GM18909 (cell line): ENCODE results near the gene ADAMTS17.

Source experiments
- ATAC-seq: cut with Tn5 transposase; IDR thresholded peaks from one replicate; pipeline ENCODE4 v1.9.1; 2021; ENCODE audit warnings: mild to moderate bottlenecking; ENCODE audit not compliant: unreplicated experiment, poor library complexity

ADAMTS17 gene

GRCh38 chr15:99973351-99973750 lies 368.4 kb downstream of the ADAMTS17 start:
- no peak for ATAC-seq

DNA sequence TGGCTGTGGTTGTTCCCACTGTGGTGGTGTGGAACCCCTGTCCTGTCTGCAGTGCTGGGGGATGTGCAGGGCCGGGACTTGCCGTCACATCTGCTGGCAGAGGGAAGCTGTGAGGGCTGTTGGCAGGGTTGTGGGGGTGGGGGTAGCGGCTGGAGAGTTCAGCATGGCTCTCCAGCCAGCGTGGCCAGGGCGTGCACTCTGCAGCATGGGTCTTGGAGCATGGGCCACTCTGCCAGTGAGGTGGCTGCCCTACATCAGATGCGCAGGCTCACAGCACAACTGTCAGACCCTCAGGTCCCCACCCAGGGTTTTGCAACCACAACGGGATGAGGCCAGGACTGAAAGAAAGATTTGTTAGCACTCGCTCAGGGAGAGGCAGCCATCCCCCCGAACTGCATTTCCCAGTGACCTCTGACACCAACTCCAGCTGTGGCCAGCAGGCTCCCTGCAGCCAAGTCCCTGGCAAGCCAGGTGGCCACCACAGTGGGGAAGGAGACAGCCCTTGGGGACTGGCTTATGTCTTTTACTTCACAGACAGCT lies 370.8 kb downstream of the ADAMTS17 start:
- no peak for ATAC-seq

- ATAC-seq, result no peak
Observed at GRCh38 chr15:99969261-99969920, 372.4 kb downstream of the ADAMTS17 start.

DNA sequence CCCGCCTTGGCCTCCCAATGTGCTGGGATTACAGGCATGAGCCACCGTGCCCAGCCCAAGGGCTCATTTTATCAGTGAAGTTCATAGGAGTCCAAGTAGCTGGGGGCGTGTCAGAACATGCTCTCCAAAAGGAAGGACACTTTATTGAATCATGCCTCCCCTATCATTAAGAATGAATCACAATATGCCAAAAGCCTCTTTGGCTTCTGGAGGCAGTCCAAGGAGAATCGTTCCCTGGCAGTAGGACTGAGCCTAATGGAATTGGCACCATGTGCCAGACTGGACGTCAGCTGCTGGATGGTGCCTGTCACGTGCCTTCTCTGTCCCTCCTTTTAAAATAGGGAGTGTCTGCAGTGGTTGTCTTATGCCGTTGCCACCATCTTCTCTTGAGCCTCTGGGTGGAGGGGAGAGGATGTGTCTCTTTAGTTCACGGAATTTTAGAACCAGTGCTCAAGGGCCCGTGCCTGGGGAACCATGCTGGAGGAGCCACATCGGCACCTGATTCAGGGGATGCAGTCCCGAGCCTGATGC lies 373.9 kb downstream of the ADAMTS17 start:
- ATAC-seq, result no peak

DNA sequence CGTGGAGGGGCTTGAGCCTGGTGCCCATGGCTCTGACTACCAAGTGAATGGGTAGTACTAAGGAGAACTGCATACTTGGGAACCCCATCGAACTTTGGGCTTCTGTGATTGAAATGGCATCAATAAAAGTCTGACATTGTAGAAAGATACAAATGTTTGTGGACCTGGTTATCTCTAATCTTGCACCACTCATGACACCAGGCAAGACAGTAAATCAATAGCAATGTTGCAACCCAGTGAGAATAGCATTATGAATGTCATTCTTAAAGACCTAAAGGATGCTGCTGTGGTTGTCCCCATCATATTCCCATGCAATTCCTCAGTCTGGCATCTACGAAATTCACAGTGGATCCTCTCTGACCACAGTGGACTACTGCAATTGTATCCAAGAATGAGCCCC lies 375.0 kb downstream of the ADAMTS17 start:
- no peak for ATAC-seq

GRCh38 chr15:99965376-99965775 lies 376.4 kb downstream of the ADAMTS17 start:
- ATAC-seq, result no peak

DNA sequence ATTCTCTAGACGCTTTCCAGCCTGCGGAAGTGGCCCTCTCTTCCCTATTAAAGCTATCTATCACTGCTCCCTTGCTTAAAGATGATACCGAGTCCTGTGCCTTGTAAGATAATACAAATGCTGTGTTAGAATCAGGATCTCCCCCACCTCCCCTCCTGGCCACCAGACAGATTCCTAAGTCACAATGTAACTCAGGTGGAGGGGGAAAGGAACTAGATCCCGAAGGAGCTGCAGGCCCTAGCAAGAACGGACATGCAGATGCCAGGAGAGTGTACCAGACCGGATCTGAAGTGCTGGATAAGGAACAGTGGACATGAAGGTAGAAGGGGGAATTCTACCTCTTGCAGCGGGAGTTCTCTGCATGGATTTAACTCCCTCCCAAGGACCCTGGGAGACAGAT lies 377.8 kb downstream of the ADAMTS17 start:
- no peak for ATAC-seq

DNA sequence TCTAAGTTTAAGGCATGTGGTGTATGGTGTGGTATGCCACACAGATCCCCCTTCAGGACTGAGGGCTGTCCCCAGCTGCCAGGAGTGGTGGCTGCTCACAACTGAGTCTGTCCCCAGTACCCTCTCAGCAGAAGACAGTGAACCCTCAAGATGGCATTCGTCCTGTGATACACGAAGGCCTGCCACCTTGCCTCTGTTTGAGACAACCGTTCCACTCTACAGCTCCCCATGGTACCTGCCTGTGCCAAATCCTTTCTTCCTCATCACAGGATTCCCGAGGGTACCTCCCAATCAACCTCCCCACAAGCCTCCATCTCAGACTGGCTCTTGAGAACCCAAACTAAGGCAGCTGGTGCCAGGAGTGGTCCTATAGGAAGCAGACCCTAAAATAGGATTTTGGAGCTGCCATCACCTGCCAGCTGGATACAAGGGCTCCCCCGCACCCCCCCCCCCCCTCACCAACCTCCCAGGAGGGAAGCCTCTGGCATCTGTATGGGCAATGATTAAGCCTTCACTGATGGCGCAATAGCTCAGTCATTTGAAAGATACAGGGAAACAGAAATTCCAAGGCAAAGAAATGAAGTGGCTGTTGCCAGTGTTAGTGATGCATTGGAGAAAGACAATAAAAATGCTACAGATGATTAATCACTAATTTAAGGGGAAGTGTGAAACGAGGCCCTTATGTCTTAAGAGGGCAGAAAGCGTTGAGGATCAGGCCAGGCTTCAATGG lies 378.5 kb downstream of the ADAMTS17 start:
- no peak for ATAC-seq

DNA sequence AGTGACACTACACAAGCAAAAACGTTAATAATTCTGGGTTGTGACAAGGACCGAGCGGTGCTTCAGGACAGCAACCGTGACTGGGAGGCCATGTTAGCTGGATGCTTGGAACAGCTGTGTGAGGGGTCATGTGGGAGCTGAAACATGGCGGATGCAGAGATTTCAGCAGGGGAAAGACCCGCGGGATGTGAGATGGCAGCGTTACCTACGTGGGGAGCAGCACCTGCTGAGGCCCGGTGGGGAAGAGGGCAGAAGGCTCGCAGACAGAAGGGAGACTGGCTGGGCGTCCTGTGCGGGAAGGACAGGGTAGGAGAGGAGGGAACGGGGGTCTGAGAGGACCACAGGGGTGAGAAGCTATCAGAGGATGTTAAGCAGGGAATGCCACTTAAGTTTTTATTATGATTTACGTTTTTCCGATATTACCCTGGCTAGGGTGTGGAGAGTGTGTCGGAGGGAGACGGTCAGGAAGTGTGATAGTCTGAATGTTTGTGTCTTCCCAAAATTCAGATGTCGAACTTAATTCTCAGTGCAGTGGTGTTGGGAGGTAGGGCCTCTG lies 379.7 kb downstream of the ADAMTS17 start:
- ATAC-seq, result no peak

DNA sequence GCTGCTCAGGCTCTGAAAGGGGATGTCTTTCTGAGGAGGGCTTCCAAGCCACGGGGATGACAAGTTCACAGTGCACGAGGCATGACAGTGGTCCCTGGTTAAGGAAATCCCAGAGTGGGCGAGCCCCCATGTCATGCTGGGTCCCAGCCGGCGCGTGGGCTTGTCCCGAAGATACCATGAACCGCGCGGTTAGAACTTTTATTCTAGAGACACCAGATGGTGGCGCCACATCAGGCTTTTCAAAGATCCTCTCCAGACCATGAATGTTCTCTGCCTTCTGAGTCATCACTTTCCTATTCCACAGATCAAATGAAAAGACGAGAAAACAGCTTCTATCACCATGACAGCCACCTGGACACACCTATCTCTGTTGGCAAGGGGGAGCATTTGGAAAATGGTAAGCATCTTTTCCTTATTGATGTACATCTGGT lies 380.7 kb downstream of the ADAMTS17 start:
- ATAC-seq, result no peak

- no peak for ATAC-seq
Observed at GRCh38 chr15:99959326-99959725, 382.4 kb downstream of the ADAMTS17 start.

- ATAC-seq, result no peak
Observed at GRCh38 chr15:99958426-99959097, 383.2 kb downstream of the ADAMTS17 start.

GRCh38 chr15:99957642-99958013 lies 384.1 kb downstream of the ADAMTS17 start:
- ATAC-seq, result no peak

DNA sequence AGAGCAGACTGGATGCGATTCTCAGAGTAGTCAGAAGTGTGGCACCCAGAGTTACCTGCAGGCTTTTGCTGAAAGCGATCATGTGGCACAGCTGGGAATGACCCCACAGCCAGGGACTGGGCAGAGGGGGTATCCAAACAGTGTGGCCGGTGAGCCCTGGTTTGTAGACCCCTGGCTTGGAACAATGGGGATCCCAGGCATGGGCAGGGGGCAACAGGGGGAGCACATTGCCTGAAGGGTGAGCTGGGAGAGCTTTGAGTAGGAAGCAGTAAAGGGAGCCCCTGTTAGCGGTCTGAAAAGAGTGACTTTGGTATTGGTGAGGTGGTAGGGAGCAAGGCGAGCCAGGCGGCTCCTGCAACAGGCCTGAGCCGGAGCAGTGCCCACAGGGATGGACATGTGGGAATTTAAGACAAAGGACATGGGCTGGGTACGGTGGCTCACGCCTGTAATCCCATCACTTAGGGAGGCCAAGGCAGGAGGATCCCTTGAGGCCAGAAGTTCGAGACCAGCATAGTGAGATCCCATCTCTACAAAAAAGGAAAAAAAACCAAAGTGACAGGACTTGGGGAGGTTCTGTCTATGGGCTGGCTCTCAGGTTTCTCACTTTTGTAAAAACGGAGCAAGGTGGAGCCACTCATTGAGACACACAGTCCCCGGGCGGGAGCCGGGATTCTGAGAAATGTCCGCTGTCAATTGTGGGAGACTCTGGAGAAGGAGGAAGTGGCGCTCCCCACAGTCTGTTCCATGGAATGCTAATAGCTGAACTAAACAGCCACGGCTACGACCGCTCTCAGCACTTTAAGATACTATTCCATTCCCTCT lies 384.7 kb downstream of the ADAMTS17 start:
- no peak for ATAC-seq

DNA sequence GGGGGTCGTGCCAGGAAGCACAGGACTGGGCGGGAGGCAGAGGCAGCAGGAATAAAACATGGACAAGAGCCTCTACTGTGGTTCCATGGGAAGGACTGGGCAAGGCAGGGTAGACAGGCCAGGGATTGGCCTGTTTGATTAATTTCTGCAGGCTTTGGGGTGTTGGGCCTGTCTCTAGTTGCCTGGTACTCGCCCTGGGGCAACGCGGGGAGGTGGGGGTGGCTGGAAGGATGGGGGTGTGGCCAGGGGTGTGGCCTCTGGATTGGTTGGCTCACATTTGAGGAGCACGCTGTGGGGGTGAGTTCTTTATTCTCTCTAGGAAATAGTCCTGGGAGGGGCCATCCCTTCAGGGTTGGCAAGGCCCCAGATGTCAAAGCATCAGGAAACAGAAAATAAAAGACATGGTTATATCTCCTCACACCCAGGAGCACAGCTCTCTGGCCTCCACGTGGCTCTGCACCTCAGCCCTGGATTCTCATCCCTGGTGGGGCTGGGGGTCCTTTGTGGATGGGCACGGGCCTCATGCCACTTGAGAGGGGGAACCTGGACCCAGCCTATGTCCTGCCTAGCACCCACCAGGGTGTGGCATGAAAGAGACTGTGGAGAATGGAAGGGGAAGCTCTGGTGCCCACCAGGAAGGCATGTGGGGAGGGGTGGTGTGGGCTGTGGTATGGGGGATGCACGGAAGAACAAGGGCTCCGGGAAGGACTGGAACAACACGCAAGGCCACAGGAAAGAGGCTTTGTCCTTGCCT lies 385.6 kb downstream of the ADAMTS17 start:
- no peak for ATAC-seq

GRCh38 chr15:99955532-99955931 lies 386.2 kb downstream of the ADAMTS17 start:
- ATAC-seq, result no peak

- ATAC-seq, result no peak
Observed at GRCh38 chr15:99955181-99955525, 386.6 kb downstream of the ADAMTS17 start.

- no peak for ATAC-seq
Observed at GRCh38 chr15:99954361-99955180, 387.2 kb downstream of the ADAMTS17 start.
